HG02885 (cell line): Measurements from ENCODE around the gene EXOG.

Experiments
- ATAC-seq: cut with Tn5 transposase; IDR thresholded peaks from one replicate; pipeline ENCODE4 v1.9.1; 2021; ENCODE audit warnings: mild to moderate bottlenecking; ENCODE audit not compliant: unreplicated experiment, poor library complexity

EXOG gene

DNA sequence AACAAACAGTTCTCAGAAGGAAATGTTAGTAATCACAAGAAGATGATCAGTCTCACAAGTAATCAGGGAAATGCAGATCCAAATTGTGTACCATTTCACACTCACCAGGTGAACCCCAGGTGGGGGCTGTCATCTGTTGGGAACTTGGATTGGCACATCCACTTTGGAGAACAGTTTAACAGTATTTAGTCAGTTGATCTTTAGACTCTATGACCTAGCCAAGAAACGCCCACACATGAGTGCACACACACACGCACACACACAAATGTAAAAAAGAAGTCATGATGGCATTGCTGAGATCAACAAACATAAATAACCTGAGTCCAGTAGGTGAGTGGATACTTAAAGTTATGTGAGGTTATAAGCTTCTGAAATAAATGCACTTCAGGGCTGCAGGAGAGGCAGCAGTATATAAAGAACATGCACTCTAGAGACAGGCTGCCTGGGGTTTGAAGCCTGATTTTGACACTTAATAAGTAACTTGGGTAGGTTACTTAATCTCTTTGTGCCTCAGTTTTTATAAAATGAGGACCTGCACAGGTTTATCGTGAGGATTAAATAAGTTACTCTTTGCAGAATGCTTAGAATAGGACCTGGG, 24.8 kb upstream of the EXOG start:
- ATAC-seq: no peak

DNA sequence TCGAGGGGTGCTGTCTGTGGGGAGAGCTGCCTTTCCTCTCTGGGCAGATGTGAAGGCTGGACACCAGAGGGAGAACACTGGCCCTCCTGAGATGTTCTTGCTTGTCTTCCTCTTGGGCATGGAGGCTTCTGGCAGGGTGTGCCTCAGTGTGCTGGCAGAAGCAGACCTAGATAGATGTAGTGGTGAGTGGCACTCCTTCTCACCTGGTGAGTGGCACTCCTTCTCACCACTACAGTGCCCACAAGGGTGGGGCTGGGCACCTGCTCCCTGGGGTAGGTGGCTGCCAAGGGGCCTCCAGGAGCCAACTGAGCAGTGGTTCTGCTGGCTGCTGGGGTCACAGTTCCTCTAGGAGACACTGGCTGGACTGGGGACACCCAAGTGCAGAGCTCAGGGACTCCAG, 23.8 kb upstream of the EXOG start:
- ATAC-seq: no peak

DNA sequence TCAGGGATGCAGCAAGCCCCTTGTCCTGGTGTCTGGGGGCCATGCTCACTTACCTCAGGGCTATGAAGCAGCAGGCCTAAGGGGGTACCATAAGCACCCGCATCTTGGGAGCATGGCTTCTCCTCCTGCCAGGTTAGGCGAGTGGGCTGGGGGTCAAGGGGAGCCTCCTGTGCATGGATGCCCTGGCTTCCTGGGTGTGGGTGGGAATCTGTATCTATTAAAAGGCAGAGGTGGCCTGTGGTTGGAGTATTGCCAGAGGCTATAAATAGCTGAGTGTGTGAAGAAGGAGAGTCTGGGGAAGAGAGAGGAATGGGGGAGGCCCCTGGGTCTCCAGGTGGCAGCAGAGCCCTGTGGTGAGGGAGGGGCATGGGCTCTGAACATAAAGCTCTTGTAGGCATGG, 22.9 kb upstream of the EXOG start:
- no peak for ATAC-seq

DNA sequence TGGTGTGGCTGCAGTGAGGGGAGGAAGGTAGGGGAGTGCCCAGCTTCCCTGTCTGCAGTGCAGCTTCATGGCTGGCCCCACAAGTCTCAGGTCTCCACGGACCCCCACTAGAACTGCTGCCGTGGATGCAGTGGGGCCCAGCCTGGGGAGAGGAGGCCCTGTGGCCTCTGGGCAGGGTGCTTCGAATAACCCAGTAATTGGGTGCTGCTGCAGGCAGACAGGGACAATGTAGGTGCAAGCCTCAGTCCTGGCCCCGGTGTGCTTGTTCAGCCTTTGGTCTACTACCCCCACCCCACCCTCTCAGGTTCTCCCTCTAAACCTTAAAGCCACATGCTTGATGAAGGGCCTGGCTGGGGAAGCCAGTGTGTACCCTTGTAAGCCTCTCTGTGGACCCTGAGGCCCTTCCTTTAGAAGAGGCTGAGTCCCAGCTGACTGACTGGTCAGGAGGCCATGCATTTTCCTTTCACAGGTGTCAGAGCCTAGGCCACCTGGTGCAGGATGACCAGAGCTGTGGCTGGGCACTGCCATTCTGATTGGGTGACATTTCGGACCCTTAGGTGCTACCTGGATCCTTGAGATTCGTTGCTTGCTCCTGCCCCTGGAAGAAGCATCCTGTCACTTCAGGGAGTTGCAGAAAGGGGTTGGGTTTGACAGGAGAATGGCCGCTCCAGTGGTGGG, 21.1 kb upstream of the EXOG start:
- ATAC-seq: no peak

DNA sequence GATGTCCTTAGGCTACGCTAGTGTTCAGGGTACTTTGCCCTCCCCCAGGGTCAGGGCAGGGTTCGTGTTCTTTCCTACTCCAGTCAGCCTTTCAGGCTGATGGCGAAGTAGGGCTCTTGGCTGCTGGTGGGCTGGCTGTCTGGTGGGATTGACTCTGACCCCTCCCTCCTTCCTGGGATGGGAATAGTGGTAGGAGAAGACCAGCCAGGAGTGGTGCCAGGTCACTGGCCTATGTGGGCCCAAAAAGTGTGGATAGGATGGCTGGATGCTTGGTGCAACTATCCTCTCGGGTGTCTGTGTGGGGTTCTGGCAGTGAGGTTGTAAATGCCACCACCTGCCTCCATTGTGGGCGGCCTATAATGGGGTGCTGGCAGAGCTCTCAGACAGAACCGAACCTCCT, 20.4 kb upstream of the EXOG start:
- no peak for ATAC-seq

DNA sequence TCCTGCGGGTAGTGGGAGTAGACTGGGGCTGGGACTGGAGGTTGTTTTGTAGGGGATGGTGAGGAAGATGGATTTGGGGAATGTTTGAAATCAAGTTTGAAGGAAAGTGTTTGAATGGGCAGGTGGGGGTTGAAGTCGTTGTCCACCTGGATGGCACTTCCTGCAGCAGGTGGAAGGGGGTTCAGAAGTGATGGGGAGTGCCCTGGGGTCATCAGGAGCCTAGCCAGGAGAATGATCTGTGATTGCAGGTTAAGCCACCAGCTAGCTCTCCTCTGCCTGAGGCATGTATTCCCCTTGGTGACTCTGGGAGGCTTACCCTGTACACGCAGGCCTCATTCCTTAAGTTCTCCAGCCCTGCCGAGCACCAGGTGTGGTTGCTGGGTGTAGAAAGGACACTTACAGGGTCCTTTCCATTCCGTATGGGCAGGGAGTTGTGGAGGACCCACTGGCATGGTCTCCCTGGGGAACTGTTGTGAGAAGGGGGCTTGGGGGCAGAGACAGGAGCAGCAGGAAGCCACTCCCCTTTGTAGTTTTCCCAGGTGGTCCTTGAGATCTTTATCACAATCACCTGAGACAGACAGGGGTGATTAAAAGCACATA, 19.9 kb upstream of the EXOG start:
- ATAC-seq: no peak

DNA sequence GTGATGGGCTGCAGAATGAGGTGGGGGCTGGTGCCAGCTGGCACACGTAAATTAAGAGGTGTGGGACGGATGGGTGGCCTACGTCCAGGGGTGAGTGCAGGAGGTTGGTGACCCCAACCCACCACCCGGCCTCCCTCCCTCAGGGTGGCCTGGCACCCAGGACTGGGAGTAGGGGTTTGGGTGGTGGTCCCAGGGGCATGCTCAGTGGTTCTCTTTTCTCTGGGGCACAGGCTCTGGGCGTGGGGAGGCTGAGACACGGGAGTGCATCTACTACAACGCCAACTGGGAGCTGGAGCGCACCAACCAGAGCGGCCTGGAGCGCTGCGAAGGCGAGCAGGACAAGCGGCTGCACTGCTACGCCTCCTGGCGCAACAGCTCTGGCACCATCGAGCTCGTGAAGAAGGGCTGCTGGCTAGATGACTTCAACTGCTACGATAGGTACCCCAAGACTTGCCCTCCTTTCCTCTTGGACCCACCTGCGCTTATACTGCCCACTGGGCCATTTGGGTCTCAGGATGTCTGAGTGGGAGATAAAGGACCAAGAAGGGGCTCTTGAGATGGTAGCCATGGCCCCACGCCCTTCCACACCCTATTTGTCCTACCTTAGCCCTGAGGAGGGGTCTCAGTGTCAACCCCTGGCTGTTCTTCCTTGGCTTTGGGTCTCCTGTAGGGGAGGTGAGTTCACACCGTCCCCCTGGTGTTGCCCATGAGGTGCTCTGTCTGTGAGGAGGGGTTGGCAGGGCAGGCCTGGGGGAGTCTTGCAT, 18.9 kb upstream of the EXOG start:
- ATAC-seq: no peak

DNA sequence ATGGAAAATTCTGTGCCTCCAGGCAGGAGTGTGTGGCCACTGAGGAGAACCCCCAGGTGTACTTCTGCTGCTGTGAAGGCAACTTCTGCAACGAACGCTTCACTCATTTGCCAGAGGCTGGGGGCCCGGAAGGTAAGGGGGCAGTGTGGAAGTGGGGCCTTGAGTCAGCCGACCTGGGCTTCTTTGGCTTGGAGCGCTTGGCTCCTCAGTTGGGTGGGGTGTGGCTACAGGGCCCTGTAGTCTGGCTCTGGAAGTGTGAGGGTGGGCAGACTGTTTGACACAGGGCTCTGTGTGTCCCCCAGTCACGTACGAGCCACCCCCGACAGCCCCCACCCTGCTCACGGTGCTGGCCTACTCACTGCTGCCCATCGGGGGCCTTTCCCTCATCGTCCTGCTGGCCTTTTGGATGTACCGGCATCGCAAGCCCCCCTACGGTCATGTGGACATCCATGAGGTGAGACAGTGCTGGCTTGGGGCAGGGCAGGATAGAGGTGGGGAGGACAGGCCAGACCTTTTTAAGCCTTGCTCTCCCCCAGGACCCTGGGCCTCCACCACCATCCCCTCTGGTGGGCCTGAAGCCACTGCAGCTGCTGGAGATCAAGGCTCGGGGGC, 18.2 kb upstream of the EXOG start:
- no peak for ATAC-seq

DNA sequence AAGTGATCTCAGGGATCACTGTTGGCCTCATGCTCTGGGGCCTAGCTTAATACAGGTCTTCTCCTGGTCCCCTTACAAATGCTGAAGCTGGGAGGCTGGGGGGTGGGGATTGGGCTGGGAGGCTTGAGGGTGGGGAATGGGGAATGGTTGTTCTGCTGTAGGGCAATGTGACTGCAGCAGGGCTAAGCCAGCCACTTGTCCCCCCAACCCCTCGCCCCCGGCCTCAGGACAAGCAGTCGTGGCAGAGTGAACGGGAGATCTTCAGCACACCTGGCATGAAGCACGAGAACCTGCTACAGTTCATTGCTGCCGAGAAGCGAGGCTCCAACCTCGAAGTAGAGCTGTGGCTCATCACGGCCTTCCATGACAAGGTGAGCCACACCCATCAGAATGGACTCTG, 17.2 kb upstream of the EXOG start:
- ATAC-seq: no peak

DNA sequence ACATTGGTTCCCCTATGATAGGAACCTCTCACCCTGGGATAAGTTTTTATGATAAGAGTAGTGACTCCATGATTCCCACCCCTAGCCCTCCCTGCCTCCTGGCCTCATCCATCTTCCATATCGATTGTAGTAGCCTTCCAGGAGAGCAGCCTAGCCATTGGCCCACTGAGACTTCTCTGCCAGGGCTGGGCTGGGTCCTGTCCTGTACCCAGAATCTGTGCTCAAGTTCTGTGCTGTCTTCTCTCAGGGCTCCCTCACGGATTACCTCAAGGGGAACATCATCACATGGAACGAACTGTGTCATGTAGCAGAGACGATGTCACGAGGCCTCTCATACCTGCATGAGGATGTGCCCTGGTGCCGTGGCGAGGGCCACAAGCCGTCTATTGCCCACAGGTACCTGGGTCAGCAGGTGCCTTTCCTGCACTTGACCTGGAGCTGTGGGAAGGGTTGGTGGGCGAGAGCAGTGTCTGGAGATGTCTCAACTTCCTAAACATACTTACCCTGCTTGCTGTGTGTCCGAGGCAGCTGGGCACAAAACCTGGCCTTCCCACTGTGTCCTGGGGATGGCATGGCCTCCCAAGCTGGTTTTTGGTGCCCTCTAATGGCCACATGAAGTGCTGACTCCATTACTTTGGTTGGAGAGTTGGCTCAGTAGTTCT, 16.6 kb upstream of the EXOG start:
- ATAC-seq: peak; percentile 76

DNA sequence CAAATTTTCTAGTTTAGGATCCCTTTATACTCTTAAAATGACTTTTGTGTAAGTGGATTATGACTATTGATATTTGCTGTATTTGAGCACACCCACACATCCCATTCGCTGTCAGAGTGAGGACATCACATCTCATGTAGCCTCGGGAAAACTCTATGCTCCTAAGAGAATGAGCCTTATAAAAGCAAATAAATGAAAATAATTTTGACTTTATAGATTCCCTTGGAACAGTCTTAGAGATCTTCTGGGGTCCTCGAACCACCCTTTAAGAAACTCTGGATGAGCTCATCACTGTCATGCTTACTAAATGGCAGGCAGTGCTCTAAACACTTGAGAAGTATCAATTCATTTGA, 16.1 kb upstream of the EXOG start:
- no peak for ATAC-seq

DNA sequence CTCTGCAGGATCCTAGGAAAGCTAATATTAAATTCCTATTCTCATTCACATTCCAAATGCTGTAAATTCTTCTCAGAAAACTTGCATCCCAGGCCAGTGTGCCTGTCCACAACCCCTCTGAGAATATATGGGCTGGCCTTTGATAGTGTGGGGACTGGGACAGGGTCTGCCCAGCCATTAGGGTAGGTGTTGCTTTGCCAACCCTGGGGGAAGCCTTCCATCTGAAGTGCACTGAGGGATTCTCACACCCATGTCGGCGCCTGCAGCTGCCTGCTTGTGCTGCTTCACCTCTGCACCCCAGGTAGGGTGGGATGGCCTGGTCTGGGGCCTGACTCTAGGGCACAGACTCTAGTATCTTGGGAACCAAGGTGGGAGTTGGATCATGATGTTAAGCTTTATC, 15.2 kb upstream of the EXOG start:
- no peak for ATAC-seq

DNA sequence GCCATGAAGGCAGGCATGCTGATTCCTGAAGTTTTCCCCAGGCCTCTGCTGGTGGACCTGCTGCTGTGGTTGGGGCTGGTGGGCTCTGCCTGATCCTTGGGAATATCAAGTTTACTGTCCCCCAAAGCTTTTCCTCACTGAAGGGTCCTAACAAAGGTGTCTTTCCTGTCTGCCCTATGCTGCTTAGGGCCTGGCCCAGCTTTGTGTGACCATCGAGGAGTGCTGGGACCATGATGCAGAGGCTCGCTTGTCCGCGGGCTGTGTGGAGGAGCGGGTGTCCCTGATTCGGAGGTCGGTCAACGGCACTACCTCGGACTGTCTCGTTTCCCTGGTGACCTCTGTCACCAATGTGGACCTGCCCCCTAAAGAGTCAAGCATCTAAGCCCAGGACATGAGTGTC, 13.2 kb upstream of the EXOG start:
- no peak for ATAC-seq

DNA sequence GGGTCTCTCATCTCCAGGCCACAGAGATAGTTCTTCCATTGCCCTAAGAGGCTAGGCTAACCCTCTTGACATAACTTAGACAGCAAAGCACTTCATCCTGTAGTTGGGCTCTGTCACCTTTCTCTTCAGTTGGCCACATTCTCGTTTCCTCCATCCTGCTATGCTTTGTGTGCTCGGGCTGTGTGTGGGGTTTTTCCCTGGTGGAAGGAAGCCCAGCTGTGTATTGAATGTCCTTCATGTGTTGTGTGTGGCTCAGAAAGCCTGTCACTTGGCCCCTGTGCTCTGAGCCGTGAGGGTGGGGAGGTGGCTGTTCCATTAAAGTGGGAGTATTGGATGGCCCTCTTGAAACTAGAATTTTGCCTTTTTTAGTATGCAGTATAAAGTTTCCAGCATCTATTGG, 8.8 kb upstream of the EXOG start:
- peak; percentile 94 for ATAC-seq

DNA sequence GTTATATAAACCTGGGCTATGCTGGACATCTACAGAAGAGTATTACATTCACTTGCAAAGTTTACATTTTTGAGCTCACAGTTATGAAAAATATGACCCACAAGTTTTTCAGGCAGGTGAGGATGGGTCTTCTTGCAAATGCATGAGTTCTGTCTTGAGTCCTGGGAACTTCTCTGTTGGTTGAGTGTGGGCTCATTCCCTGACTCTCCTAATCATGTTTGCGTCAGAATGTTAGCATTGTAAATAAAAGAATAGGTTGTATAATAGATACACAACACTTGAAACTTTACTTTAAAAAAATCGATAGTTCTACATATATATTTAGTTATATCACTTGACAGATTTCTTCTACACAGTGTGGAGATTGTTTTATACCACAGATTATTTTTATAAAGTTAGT, 7.2 kb upstream of the EXOG start:
- ATAC-seq: no peak

DNA sequence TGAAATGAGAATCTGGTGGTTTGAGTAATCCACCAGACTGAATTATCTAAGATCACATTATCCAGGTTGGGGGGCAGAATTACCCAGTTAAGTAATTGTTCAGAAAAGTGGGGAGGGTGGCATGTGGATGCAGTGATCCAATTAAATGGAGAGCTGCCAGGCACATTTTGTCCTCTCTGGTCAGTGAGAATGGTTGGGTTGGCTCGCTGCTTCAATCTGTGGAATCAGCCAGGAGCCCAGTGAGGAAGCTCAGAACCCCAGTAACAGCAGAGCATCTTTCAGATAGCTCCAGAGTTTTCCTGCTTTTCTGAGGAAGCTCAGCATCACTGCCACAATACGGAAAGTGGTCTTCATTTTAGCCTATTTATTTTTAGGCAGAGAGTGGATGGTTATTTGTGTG, 6.4 kb upstream of the EXOG start:
- ATAC-seq: no peak

DNA sequence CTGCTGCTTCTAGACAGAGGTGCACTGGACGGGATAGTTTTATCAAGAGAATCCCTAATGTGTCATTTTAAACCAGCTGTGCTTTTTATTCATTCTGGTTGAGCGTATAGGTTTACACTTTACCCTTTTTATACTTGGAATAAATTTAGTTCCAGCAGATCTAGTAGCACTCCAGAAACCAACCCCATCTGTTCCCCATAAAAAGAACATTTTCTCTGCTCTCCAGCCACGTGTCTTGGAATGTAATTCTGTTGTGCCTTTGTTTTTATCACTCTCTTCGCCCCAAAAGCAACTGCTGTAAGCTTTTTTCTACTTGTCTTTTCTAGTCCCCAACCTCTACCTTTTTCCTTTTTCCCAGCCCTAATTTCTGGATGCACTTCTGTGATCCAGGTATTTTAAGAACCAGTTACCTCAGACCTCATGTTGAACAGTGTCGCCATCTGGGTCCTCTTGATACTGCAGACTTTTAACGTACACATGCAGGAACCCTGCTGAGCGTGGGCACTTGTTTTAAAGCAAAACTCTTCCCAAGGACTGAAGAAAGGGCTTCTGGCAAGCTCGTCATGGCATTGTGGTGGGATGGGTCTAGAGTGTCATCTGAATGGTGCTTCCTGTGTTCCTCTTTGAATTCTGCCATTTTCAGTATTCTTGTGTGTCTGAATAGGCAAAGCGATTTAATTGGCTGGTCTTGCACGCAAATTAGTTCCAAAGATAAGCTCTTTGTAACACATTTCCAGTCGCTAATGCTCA, 5.7 kb upstream of the EXOG start:
- no peak for ATAC-seq

DNA sequence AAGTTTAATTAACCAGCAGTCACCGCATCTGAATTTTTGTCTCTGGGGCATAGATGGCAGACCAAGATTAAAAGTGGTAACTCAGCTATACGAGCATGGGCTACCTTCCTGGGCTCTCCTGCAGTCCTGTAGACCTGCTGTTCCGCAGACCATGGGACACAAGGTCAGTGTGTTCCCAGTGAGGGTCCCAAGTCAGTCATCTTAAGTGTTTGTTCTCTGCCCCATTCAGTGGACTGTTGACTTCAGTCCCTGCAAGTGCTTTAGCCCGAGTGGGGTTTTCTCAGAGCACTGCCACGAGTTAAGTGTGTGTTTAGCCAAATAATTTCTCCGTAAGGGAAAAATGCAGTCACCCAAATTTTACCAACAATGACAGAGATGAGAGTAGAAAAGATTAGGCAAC, 4.9 kb upstream of the EXOG start:
- no peak for ATAC-seq

DNA sequence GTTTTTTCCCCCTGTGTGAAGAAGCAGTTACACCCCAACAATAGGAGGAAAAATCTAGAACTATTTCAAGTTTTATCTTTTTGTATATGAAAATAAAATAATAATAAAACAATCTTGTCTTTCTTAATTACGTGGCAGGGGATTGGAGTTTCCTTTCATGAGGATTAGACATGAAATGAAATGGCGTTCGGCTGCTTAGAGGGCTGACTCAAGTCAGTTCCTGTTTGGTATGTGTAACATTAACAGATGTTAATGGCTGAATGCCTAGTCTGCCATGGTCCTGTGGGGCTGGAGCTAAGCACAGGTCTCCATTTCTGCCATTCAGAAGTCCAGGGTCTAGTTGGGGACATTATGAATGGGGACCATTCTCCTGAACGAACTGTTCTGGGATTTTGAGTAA, 3.1 kb upstream of the EXOG start:
- no peak for ATAC-seq

DNA sequence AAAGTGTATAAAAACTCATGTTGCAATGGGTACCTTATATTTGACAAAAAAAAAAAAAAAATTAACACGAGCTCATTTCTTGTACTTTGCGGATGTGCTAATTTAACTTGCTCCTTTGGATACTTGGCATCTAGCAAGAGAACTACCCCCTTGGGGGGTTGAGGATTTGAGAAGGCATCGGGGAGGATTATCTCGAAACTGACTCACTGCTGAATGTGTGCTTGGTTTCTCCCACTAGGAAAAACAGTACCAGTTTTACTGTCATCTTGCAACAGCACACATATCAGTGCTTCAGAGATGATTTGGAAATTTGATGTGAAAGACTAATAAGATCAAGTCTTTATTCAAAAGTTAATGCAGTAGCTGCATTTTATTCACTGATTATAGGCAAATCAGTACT, 891 bp downstream of the EXOG start:
- no peak for ATAC-seq
